ENCODE data around the gene NCOR1. TPM values are rescaled to one million over a fixed set of nuclear protein-coding genes. Genes with fewer than 3 reads are reported as not detected.

The NCOR1 gene
- total RNA-seq, 2 experiments from 2014 or later, result 118 TPM

- CTCF ChIA-PET, result no interaction called here
- POLR2A ChIA-PET, result no interaction called here
- no peak overlapping the region for H3K4me3 Mint-ChIP-seq
Observed at GRCh38 chr17:16091773-16092172, 123.6 kb downstream of the NCOR1 start.

GRCh38 chr17:16086957-16087356 lies 128.4 kb downstream of the NCOR1 start:
- Histone ChIP-seq H3K4me3 (ENCODE audit: low read length) (no peak overlapping the region), H3K36me3 (ENCODE audit: insufficient read depth, low read length) (peaks cover 42% of the 10 kb centered on the region), H3K4me1 (ENCODE audit: insufficient read depth, low read length) (peaks cover 3% of the 10 kb centered on the region), H3K27ac (ENCODE audit: low read depth in 1 of 2, low read length in 2 of 2) (no peak overlapping the region), H3K27me3 (ENCODE audit: control insufficient read depth in 1 of 2, insufficient read depth in 2 of 2, low read length in 2 of 2) (no peaks in the 10 kb centered on the region), H3K9me3 (ENCODE audit: control insufficient read depth in 1 of 2, insufficient read depth in 1 of 2, low read length in 2 of 2) (no peaks in the 10 kb centered on the region)
- no peaks in the 10 kb centered on the region for H3K9me3 Mint-ChIP-seq
- CTCF ChIA-PET, result no interaction called here
- H3K27me3 Mint-ChIP-seq, result no peaks in the 10 kb centered on the region
- intact Hi-C loops (cut with DNase I, micrococcal nuclease), result no loop called here
- H3K27ac Mint-ChIP-seq, result peak overlapping the region; percentile 0
- no peak for TF ChIP-seq CTCF (IDR thresholded peaks at IDR 0.05)
- peaks cover 84% of the 10 kb centered on the region for H3K36me3 Mint-ChIP-seq (ENCODE audit: low read depth)
- peaks cover 35% of the 10 kb centered on the region for H3K4me1 Mint-ChIP-seq (ENCODE audit: low read depth)
- POLR2A ChIA-PET, result interaction anchor here (0.6 kb wide), 1 partner anchor 10 kb away, joined by 3 read pairs; no protein-coding TSS in a partner anchor
- ATAC-seq (ENCODE audit: poor library complexity) (no peak), DNase-seq (no peak)
- H3K4me3 Mint-ChIP-seq, result no peak overlapping the region

More at GRCh38 chr17:16091773-16092172, 123.6 kb downstream of the NCOR1 start:
- H3K27ac Mint-ChIP-seq, result no peak overlapping the region
- H3K36me3 ChIP-seq (ENCODE audit: insufficient read depth, low read length), result peaks cover 33% of the 10 kb centered on the region
- H3K27me3 Mint-ChIP-seq, result no peaks in the 10 kb centered on the region
- DNase-seq, result no peak
- ATAC-seq (ENCODE audit: poor library complexity), result no peak
- peaks cover 62% of the 10 kb centered on the region for H3K36me3 Mint-ChIP-seq (ENCODE audit: low read depth)
- no peaks in the 10 kb centered on the region for H3K9me3 Mint-ChIP-seq
- H3K9me3 ChIP-seq (ENCODE audit: control insufficient read depth in 1 of 2, insufficient read depth in 1 of 2, low read length in 2 of 2), result no peaks in the 10 kb centered on the region
- H3K27ac ChIP-seq (ENCODE audit: low read depth in 1 of 2, low read length in 2 of 2), result no peak overlapping the region
- peaks cover 7% of the 10 kb centered on the region for H3K4me1 Mint-ChIP-seq (ENCODE audit: low read depth)
- TF ChIP-seq CTCF (IDR thresholded peaks at IDR 0.05), result no peak
- H3K4me3 ChIP-seq (ENCODE audit: low read length), result no peak overlapping the region
- H3K27me3 ChIP-seq (ENCODE audit: control insufficient read depth in 1 of 2, insufficient read depth in 2 of 2, low read length in 2 of 2), result no peaks in the 10 kb centered on the region
- intact Hi-C loops (cut with DNase I, micrococcal nuclease), result no loop called here
- peaks cover 3% of the 10 kb centered on the region for H3K4me1 ChIP-seq (ENCODE audit: insufficient read depth, low read length)

- Histone ChIP-seq H3K4me1 (ENCODE audit: insufficient read depth, low read length) (peaks cover 3% of the 10 kb centered on the region), H3K27me3 (ENCODE audit: control insufficient read depth in 1 of 2, insufficient read depth in 2 of 2, low read length in 2 of 2) (no peaks in the 10 kb centered on the region), H3K27ac (ENCODE audit: low read depth in 1 of 2, low read length in 2 of 2) (no peak overlapping the region), H3K36me3 (ENCODE audit: insufficient read depth, low read length) (peaks cover 34% of the 10 kb centered on the region), H3K9me3 (ENCODE audit: control insufficient read depth in 1 of 2, insufficient read depth in 1 of 2, low read length in 2 of 2) (no peaks in the 10 kb centered on the region), H3K4me3 (ENCODE audit: low read length) (no peak overlapping the region)
- DNase-seq (no peak), ATAC-seq (ENCODE audit: poor library complexity) (no peak)
- Mint-ChIP-seq H3K4me1 (ENCODE audit: low read depth) (peaks cover 36% of the 10 kb centered on the region), H3K27me3 (no peaks in the 10 kb centered on the region), H3K4me3 (no peak overlapping the region), H3K36me3 (ENCODE audit: low read depth) (peaks cover 79% of the 10 kb centered on the region), H3K9me3 (no peaks in the 10 kb centered on the region), H3K27ac (peak overlapping the region; percentile 67)
- no peak for TF ChIP-seq CTCF (IDR thresholded peaks at IDR 0.05)
- CTCF ChIA-PET, result no interaction called here
- intact Hi-C loops (cut with DNase I, micrococcal nuclease), result no loop called here
- POLR2A ChIA-PET, result no interaction called here
Observed at GRCh38 chr17:16085066-16085699, 130.2 kb downstream of the NCOR1 start.
